GM12892 (cell line): Measurements from ENCODE around the gene CCT3.
"Not testable (repeated sequence)": the region's sequence is repeated elsewhere in the genome, so short reads cannot be mapped to it uniquely, and the experiment has no call there.

ENCODE experiments used
- POLR2A ChIP-seq: IDR thresholded peaks from 2 replicates; pipeline ENCODE4 v1.6.1; 2011; ENCODE audit warnings: low read depth, low read length, control low read depth
- POLR2AphosphoS5 ChIP-seq: IDR thresholded peaks from 2 replicates; pipeline ENCODE4 v1.6.1; 2011; ENCODE audit warnings: low read depth, low read length, control low read depth
- TAF1 ChIP-seq: IDR thresholded peaks from 2 replicates; pipeline ENCODE4 v1.6.1; 2011; ENCODE audit warnings: low read depth, mild to moderate bottlenecking, control low read depth, low read length, borderline replicate concordance

GRCh38 chr1:156369685-156370286 is 31.7 kb upstream of the CCT3 start:
- not testable (repeated sequence) for TF ChIP-seq POLR2A, TAF1, POLR2AphosphoS5
